ENCODE measurements around the gene PDK4. TPM values are rescaled to one million over a fixed set of nuclear protein-coding genes. Genes with fewer than 3 reads are reported as not detected.

PDK4 gene
- total and polyA plus RNA-seq, 4 experiments from 2014 or later: 0.35 to 0.44 TPM; not detected in 2

GRCh38 chr7:95539426-95539825 lies 56.9 kb downstream of the PDK4 start:
- intact Hi-C loops (cut with micrococcal nuclease): no loop called here
- Mint-ChIP-seq H3K4me3 (no peak overlapping the region), H3K4me1 (no peaks in the 10 kb centered on the region), H3K27ac (no peak overlapping the region), H3K27me3 (peaks cover under 1 to 5% of the 10 kb centered on the region in 2 donors), H3K36me3 (no peaks in the 10 kb centered on the region), H3K9me3 (peaks cover 0 to 2% (median 0%) of the 10 kb centered on the region in 8 donors)
- Histone ChIP-seq H3K27me3 (ENCODE audit: insufficient read depth, low read length) (no peaks in the 10 kb centered on the region), H3K36me3 (ENCODE audit: insufficient read depth, low read length) (no peaks in the 10 kb centered on the region), H3K27ac (ENCODE audit: low read depth, low read length) (no peak overlapping the region), H3K4me1 (ENCODE audit: insufficient read depth, low read length) (no peaks in the 10 kb centered on the region), H3K4me3 (ENCODE audit: low read length in 2 of 2) (no peak overlapping the region), H3K9me3 (ENCODE audit: control insufficient read depth in 1 of 2, low read length in 2 of 2) (no peaks in the 10 kb centered on the region)
- CTCF ChIA-PET (ENCODE audit: partially characterized antibody): interaction anchor here (1.4 kb wide), 1 partner anchor 28 kb away, joined by 4 read pairs; no protein-coding TSS in a partner anchor
- POLR2A ChIA-PET (ENCODE audit: partially characterized antibody): no interaction called here
- no peak for DNase-seq

GRCh38 chr7:95537468-95537867 lies 58.8 kb downstream of the PDK4 start:
- Histone ChIP-seq H3K4me1 (ENCODE audit: insufficient read depth, low read length) (no peaks in the 10 kb centered on the region), H3K4me3 (ENCODE audit: low read length in 2 of 2) (no peak overlapping the region), H3K27me3 (ENCODE audit: insufficient read depth, low read length) (no peaks in the 10 kb centered on the region), H3K27ac (ENCODE audit: low read depth, low read length) (no peak overlapping the region), H3K36me3 (ENCODE audit: insufficient read depth, low read length) (no peaks in the 10 kb centered on the region), H3K9me3 (ENCODE audit: control insufficient read depth in 1 of 2, low read length in 2 of 2) (no peaks in the 10 kb centered on the region)
- Mint-ChIP-seq H3K27ac (no peak overlapping the region), H3K4me1 (no peaks in the 10 kb centered on the region), H3K9me3 (peaks cover 0 to 2% (median 0%) of the 10 kb centered on the region in 8 donors), H3K4me3 (no peak overlapping the region), H3K27me3 (peaks cover 3 to 5% of the 10 kb centered on the region in 2 donors), H3K36me3 (no peaks in the 10 kb centered on the region)
- intact Hi-C loops (cut with micrococcal nuclease): no loop called here
- CTCF ChIA-PET (ENCODE audit: partially characterized antibody): no interaction called here
- POLR2A ChIA-PET (ENCODE audit: partially characterized antibody): no interaction called here
- DNase-seq: no peak

DNA sequence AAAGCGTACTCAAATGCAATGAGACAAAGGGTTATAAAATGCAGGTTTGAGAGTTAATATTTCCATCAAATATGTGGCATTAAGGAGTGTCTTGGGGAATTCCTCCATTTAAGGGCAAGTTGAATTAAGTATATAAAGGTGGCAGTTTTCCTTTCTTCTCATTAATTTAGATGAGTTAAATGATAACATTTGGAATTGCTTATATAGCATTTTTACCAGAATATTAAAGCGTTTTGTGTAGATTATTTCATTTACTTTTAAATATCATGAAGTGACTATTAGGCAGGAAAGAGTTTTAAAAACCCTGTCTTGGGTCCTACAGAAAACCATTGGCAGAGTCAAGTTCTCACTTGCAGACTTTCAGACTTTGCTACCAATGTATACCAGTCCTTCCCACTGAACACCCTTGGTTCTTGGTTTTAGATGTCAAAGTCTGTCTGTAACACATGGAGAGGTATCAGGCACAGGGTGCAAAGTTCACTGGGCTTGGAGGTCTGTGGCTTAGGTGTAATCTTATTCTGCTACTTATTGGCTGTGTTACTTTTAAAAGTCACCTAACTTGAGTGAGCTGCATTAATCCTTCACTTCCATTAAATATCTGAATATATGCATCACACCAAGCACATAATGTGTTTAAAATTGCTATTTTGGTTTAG lies 59.5 kb downstream of the PDK4 start:
- CTCF ChIA-PET (ENCODE audit: partially characterized antibody): no interaction called here

GRCh38 chr7:95535662-95536061 lies 60.7 kb downstream of the PDK4 start:
- intact Hi-C loops (cut with micrococcal nuclease): no loop called here
- no peak overlapping the region for H3K4me3 ChIP-seq (ENCODE audit: low read length in 2 of 2)
- Mint-ChIP-seq H3K36me3 (no peaks in the 10 kb centered on the region), H3K27ac (no peak overlapping the region), H3K4me3 (no peak overlapping the region), H3K4me1 (no peaks in the 10 kb centered on the region), H3K27me3 (peaks cover 3 to 5% of the 10 kb centered on the region in 2 donors), H3K9me3 (peaks cover 0 to 2% (median 0%) of the 10 kb centered on the region in 8 donors)
- H3K36me3 ChIP-seq (ENCODE audit: insufficient read depth, low read length): no peaks in the 10 kb centered on the region
- CTCF ChIA-PET (ENCODE audit: partially characterized antibody): no interaction called here
- no peak overlapping the region for H3K27ac ChIP-seq (ENCODE audit: low read depth, low read length)
- H3K4me1 ChIP-seq (ENCODE audit: insufficient read depth, low read length): no peaks in the 10 kb centered on the region
- DNase-seq: no peak
- POLR2A ChIA-PET (ENCODE audit: partially characterized antibody): no interaction called here
- no peaks in the 10 kb centered on the region for H3K27me3 ChIP-seq (ENCODE audit: insufficient read depth, low read length)
- H3K9me3 ChIP-seq (ENCODE audit: control insufficient read depth in 1 of 2, low read length in 2 of 2): no peaks in the 10 kb centered on the region

More for the DNA sequence above, 59.5 kb downstream of the PDK4 start:
- H3K36me3 ChIP-seq (ENCODE audit: insufficient read depth, low read length): no peaks in the 10 kb centered on the region
- H3K4me1 Mint-ChIP-seq: no peaks in the 10 kb centered on the region
- H3K27me3 Mint-ChIP-seq: peaks cover 3 to 5% of the 10 kb centered on the region in 2 donors
- no peaks in the 10 kb centered on the region for H3K36me3 Mint-ChIP-seq
- DNase-seq: no peak
- intact Hi-C loops (cut with micrococcal nuclease): no loop called here
- no peak overlapping the region for H3K4me3 ChIP-seq (ENCODE audit: low read length in 2 of 2)
- H3K27me3 ChIP-seq (ENCODE audit: insufficient read depth, low read length): no peaks in the 10 kb centered on the region
- POLR2A ChIA-PET (ENCODE audit: partially characterized antibody): no interaction called here
- no peak overlapping the region for H3K4me3 Mint-ChIP-seq
- H3K27ac Mint-ChIP-seq: no peak overlapping the region
- no peak overlapping the region for H3K27ac ChIP-seq (ENCODE audit: low read depth, low read length)
- no peaks in the 10 kb centered on the region for H3K4me1 ChIP-seq (ENCODE audit: insufficient read depth, low read length)
- H3K9me3 Mint-ChIP-seq: peaks cover 0 to 2% (median 0%) of the 10 kb centered on the region in 8 donors
- H3K9me3 ChIP-seq (ENCODE audit: control insufficient read depth in 1 of 2, low read length in 2 of 2): no peaks in the 10 kb centered on the region

- intact Hi-C loops (cut with micrococcal nuclease): no loop called here
- Histone ChIP-seq H3K27me3 (ENCODE audit: insufficient read depth, low read length) (no peaks in the 10 kb centered on the region), H3K9me3 (ENCODE audit: control insufficient read depth in 1 of 2, low read length in 2 of 2) (no peaks in the 10 kb centered on the region), H3K27ac (ENCODE audit: low read depth, low read length) (no peak overlapping the region), H3K4me1 (ENCODE audit: insufficient read depth, low read length) (no peaks in the 10 kb centered on the region), H3K36me3 (ENCODE audit: insufficient read depth, low read length) (no peaks in the 10 kb centered on the region), H3K4me3 (ENCODE audit: low read length in 2 of 2) (no peak overlapping the region)
- CTCF ChIA-PET (ENCODE audit: partially characterized antibody): no interaction called here
- Mint-ChIP-seq H3K36me3 (no peaks in the 10 kb centered on the region), H3K4me1 (no peaks in the 10 kb centered on the region), H3K27me3 (peaks cover 3% of the 10 kb centered on the region in 2 donors), H3K27ac (no peak overlapping the region), H3K4me3 (no peak overlapping the region), H3K9me3 (peaks cover 0 to 2% (median 0%) of the 10 kb centered on the region in 8 donors)
- no peak for DNase-seq
- POLR2A ChIA-PET (ENCODE audit: partially characterized antibody): no interaction called here
These were observed 61.5 kb downstream of the PDK4 start for GRCh38 chr7:95534796-95535195.

Other genes with a start within 250 kb of the PDK4 start
- not detected for gene PON3, start 200.1 kb downstream of the PDK4 start, total RNA-seq
- gene PON3, start 200.1 kb downstream of the PDK4 start, polyA plus RNA-seq: not detected
- 1 to 10 TPM; 5.7 to 8.0 TPM for gene PON2, start 161.5 kb downstream of the PDK4 start, total RNA-seq
- gene PON2, start 161.5 kb downstream of the PDK4 start, polyA plus RNA-seq: 1 to 10 TPM; 3.0 to 4.3 TPM
- gene ASB4, start 110.6 kb downstream of the PDK4 start, total RNA-seq: not detected
- not detected for gene ASB4, start 110.6 kb downstream of the PDK4 start, polyA plus RNA-seq
- gene DYNC1I1, start 176.0 kb upstream of the PDK4 start, total RNA-seq: not detected
- under 1 TPM in 1 of 2 donors, not detected in 1; 0.33 TPM for gene DYNC1I1, start 176.0 kb upstream of the PDK4 start, polyA plus RNA-seq